GM06990 (cell line): ENCODE results near the gene CEP95.
"Not testable (repeated sequence)": the region's sequence is repeated elsewhere in the genome, so short reads cannot be mapped to it uniquely, and the experiment has no call there.

Experiments
- DNase-seq: peaks from one replicate; pipeline ENCODE4 v3.0.0-alpha.2; 2011; ENCODE audit not compliant: insufficient read length; ENCODE audit errors: extremely low read depth
- H3K27me3 ChIP-seq: replicated peaks from 2 replicates; pipeline ENCODE4 v1.6.0; 2011; ENCODE audit warnings: low read length; ENCODE audit not compliant: control insufficient read depth, insufficient read depth
- H3K36me3 ChIP-seq: 2 replicates; pipeline ENCODE4 v1.5.1; 2011; ENCODE audit warnings: low read length; ENCODE audit not compliant: control insufficient read depth, insufficient read depth
- H3K4me3 ChIP-seq: replicated peaks from 2 replicates; pipeline ENCODE4 v1.5.1; 2011; ENCODE audit warnings: low read depth, mild to moderate bottlenecking, control low read depth, low read length
- CTCF ChIP-seq: IDR thresholded peaks from 2 replicates; pipeline ENCODE4 v1.5.1; 2011; ENCODE audit warnings: low read length, control low read depth, mild to moderate bottlenecking, inconsistent platforms; ENCODE audit not compliant: insufficient read depth, poor library complexity, severe bottlenecking

The CEP95 gene

GRCh38 chr17:64506576-64507412 lies at the start of gene CEP95:
TSS of gene CEP95 (plus strand) at chr17:64506977. CDS start at chr17:64507098, 121 bp downstream.
- DNase-seq, result peak; percentile 97
- Histone ChIP-seq H3K4me3 (peak within 1 kb of the TSS; percentile 100), H3K36me3 (peaks cover 17% of the 10 kb centered on the region), H3K27me3 (no peaks in the 10 kb centered on the region)
- TF ChIP-seq CTCF, result no peak

- Histone ChIP-seq H3K27me3 (no peaks in the 10 kb centered on the region), H3K4me3 (no peak overlapping the region), H3K36me3 (no peaks in the 10 kb centered on the region)
- no peak for TF ChIP-seq CTCF
- no peak for DNase-seq
Observed at GRCh38 chr17:64457156-64457555, 49.6 kb upstream of the CEP95 start.

- Histone ChIP-seq H3K36me3 (no peaks in the 10 kb centered on the region), H3K27me3 (no peaks in the 10 kb centered on the region), H3K4me3 (no peak overlapping the region)
- no peak for TF ChIP-seq CTCF
- DNase-seq, result no peak
Observed at GRCh38 chr17:64458756-64459155, 48.0 kb upstream of the CEP95 start.

GRCh38 chr17:64459284-64459747 lies 47.5 kb upstream of the CEP95 start:
- no peak for DNase-seq
- no peaks in the 10 kb centered on the region for H3K36me3 ChIP-seq
- no peaks in the 10 kb centered on the region for H3K27me3 ChIP-seq
- H3K4me3 ChIP-seq, result no peak overlapping the region
- no peak for TF ChIP-seq CTCF

GRCh38 chr17:64459818-64460217 lies 47.0 kb upstream of the CEP95 start:
- not testable (repeated sequence) for H3K4me3 ChIP-seq, DNase-seq, H3K27me3 ChIP-seq, H3K36me3 ChIP-seq

GRCh38 chr17:64460955-64461354 lies 45.8 kb upstream of the CEP95 start:
- Histone ChIP-seq H3K27me3 (no peaks in the 10 kb centered on the region), H3K36me3 (no peaks in the 10 kb centered on the region), H3K4me3 (no peak overlapping the region)
- no peak for TF ChIP-seq CTCF
- DNase-seq, result no peak
